Testis (tissue), 2 donors: ENCODE measurements around the gene ALPK3.

ENCODE experiments used
- CTCF ChIP-seq, 3 experiments: fragments of 450-650 bp in 2 of 3; fragments of 200-600 bp in 1 of 3; sonication (generic) in 1 of 3; IDR thresholded peaks; one replicate each; pipeline ENCODE4 v1.5.1; 2016 to 2019; ENCODE audit warnings: antibody characterized with exemption in 3 of 3, mild to moderate bottlenecking in 2 of 3, moderate library complexity in 1 of 3
- POLR2A ChIP-seq: fragments of 450-650 bp; IDR thresholded peaks from one replicate; pipeline ENCODE4 v1.6.1; 2017; ENCODE audit warnings: antibody characterized with exemption, mild to moderate bottlenecking, moderate library complexity

GRCh38 chr15:84861781-84862180 is 44.6 kb downstream of the ALPK3 start:
- TF ChIP-seq POLR2A: no peak
- TF ChIP-seq CTCF (IDR thresholded peaks at IDR 0.05): no peak
